Measurements from ENCODE around the gene NHSL1.

NHSL1 gene

DNA sequence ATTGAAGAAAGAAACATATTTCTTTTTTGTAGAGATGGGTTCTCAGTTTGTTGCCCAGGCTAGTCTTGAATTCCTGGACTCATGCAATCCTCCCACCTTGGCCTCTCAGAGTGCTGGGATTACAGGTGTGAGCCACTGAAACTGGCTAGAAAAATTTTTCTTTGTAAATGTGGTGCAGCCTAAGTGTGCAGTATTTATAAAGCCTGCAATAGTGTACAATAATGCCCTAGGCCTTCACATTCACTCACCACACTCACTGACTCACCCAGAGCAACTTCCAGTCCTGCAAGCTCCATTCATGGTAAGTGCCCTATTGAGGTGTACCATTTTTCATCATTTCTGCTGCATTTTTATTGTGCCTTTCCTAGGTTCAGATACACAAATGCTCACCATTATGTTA, 31.4 kb downstream of the NHSL1 start:
- no peak for TF ChIP-seq EZH2phosphoT487 (IDR thresholded peaks at IDR 0.05; ENCODE audit: borderline replicate concordance, low read length)
- TF ChIP-seq, protein P1, sequence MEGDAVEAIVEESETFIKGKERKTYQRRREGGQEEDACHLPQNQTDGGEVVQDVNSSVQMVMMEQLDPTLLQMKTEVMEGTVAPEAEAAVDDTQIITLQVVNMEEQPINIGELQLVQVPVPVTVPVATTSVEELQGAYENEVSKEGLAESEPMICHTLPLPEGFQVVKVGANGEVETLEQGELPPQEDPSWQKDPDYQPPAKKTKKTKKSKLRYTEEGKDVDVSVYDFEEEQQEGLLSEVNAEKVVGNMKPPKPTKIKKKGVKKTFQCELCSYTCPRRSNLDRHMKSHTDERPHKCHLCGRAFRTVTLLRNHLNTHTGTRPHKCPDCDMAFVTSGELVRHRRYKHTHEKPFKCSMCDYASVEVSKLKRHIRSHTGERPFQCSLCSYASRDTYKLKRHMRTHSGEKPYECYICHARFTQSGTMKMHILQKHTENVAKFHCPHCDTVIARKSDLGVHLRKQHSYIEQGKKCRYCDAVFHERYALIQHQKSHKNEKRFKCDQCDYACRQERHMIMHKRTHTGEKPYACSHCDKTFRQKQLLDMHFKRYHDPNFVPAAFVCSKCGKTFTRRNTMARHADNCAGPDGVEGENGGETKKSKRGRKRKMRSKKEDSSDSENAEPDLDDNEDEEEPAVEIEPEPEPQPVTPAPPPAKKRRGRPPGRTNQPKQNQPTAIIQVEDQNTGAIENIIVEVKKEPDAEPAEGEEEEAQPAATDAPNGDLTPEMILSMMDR (IDR thresholded peaks at IDR 0.05; ENCODE audit: low read depth, low read length, poor library complexity, severe bottlenecking) = no peak
- Histone ChIP-seq H3K9me3 (ENCODE audit: control insufficient read depth, insufficient read depth, low read length) (no peaks in the 10 kb centered on the region), H3K36me3 (ENCODE audit: control insufficient read depth, low read length) (no peaks in the 10 kb centered on the region), H3K9me2 (replicated peaks; ENCODE audit: control insufficient read depth, low read length) (no peaks in the 10 kb centered on the region), H4K20me1 (ENCODE audit: control insufficient read depth, insufficient read depth, low read depth, low read length) (no peaks in the 10 kb centered on the region), H3K4me3 (ENCODE audit: low read length) (no peak overlapping the region), H3K4me2 (ENCODE audit: low read length) (no peak overlapping the region), H3K4me1 (ENCODE audit: control insufficient read depth, low read length) (no peaks in the 10 kb centered on the region), H3F3A (ENCODE audit: control insufficient read depth, insufficient read depth) (no peaks in the 10 kb centered on the region), H3K79me2 (ENCODE audit: control insufficient read depth, low read length) (no peaks in the 10 kb centered on the region), H3K27ac (ENCODE audit: low read depth, low read length) (no peak overlapping the region), H3K27me3 (ENCODE audit: control insufficient read depth, low read length) (no peaks in the 10 kb centered on the region)

DNA sequence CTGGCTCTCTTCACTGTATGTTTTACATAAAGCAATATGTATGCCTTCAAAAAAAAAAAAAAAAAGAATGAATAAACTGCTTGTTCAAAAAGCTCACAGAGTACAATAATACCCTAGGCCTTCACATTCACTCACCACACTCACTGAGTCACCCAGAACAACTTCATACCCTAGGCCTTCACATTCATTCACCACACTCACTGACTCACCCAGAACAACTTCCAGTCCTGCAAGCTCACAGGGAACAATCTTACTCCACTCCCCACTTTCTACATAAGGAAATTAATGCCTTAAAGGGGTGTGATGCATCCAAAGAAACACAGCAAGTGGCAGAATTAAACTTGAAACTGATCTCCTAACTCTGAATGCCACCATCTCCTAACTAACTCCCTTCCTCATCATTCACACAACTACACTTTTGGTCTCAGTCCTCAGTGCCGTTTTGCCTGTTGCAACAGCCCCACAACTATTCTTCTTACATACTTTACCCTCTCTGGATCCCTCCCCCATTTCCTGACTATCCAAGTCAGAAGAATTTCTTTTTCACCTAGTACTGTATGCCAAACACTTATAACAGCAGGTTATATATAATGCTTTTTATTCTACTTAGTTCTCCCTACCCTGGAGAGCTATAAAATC, 34.2 kb downstream of the NHSL1 start:
- no peaks in the 10 kb centered on the region for H3K36me3 ChIP-seq (ENCODE audit: control insufficient read depth, low read length)
- TF ChIP-seq EZH2phosphoT487 (IDR thresholded peaks at IDR 0.05; ENCODE audit: borderline replicate concordance, low read length) = no peak
- TF ChIP-seq, protein P1 (IDR thresholded peaks at IDR 0.05; ENCODE audit: low read depth, low read length, poor library complexity, severe bottlenecking) = no peak
- no peak overlapping the region for H3K27ac ChIP-seq (ENCODE audit: low read depth, low read length)
- H3F3A ChIP-seq (ENCODE audit: control insufficient read depth, insufficient read depth) = no peaks in the 10 kb centered on the region
- no peaks in the 10 kb centered on the region for H3K27me3 ChIP-seq (ENCODE audit: control insufficient read depth, low read length)
- H3K4me1 ChIP-seq (ENCODE audit: control insufficient read depth, low read length) = no peaks in the 10 kb centered on the region
- no peak overlapping the region for H3K4me2 ChIP-seq (ENCODE audit: low read length)
- no peaks in the 10 kb centered on the region for H3K9me3 ChIP-seq (ENCODE audit: control insufficient read depth, insufficient read depth, low read length)
- H3K9me2 ChIP-seq (replicated peaks; ENCODE audit: control insufficient read depth, low read length) = no peaks in the 10 kb centered on the region
- H4K20me1 ChIP-seq (ENCODE audit: control insufficient read depth, insufficient read depth, low read depth, low read length) = no peaks in the 10 kb centered on the region
- H3K4me3 ChIP-seq (ENCODE audit: low read length) = no peak overlapping the region
- no peaks in the 10 kb centered on the region for H3K79me2 ChIP-seq (ENCODE audit: control insufficient read depth, low read length)

DNA sequence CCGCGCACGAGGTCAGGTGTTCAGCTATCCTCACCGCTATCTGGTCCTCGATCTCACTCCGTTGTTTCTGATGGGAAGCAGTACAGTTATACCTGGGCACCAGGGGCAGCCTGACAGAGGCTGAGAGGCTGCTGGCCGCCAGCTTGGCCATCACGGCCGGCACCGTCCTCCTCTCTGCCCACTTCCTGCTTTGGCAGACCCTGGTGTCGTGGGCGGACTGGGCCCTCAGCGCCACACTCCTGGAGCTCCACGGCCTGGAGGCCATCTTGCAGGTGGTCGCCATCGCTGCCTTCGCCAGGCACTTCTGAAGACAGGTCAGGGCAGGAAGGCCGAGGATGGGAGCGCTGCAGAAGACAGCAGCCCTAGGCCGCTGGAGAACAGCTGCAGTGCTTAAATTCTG, 35.2 kb downstream of the NHSL1 start:
- no peaks in the 10 kb centered on the region for H3K79me2 ChIP-seq (ENCODE audit: control insufficient read depth, low read length)
- H3K27me3 ChIP-seq (ENCODE audit: control insufficient read depth, low read length) = no peaks in the 10 kb centered on the region
- no peaks in the 10 kb centered on the region for H3K9me2 ChIP-seq (replicated peaks; ENCODE audit: control insufficient read depth, low read length)
- H3K36me3 ChIP-seq (ENCODE audit: control insufficient read depth, low read length) = no peaks in the 10 kb centered on the region
- no peaks in the 10 kb centered on the region for H4K20me1 ChIP-seq (ENCODE audit: control insufficient read depth, insufficient read depth, low read depth, low read length)
- H3K4me1 ChIP-seq (ENCODE audit: control insufficient read depth, low read length) = no peaks in the 10 kb centered on the region
- H3K4me3 ChIP-seq (ENCODE audit: low read length) = no peak overlapping the region
- no peak for TF ChIP-seq EZH2phosphoT487 (IDR thresholded peaks at IDR 0.05; ENCODE audit: borderline replicate concordance, low read length)
- H3F3A ChIP-seq (ENCODE audit: control insufficient read depth, insufficient read depth) = no peaks in the 10 kb centered on the region
- no peak overlapping the region for H3K4me2 ChIP-seq (ENCODE audit: low read length)
- no peak overlapping the region for H3K27ac ChIP-seq (ENCODE audit: low read depth, low read length)
- no peaks in the 10 kb centered on the region for H3K9me3 ChIP-seq (ENCODE audit: control insufficient read depth, insufficient read depth, low read length)

DNA sequence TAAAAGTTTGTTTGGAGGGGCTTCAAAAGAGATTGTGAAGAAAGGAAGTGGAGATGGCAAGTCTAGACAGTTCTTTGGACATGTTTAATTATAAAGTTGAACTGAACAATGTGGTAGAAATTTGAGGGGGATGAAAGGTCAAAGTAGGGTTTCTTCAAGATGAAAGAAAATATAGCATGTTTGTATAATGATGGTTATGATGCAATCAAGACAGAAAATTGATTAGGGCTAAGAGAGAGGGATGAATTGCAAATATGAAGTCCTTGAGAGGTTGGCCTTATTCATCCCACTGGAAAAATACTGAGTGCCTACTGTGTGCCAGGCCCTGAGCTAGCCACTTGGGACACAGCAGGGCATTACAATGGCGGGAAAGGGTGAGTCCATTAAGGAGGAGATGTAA, 37.6 kb downstream of the NHSL1 start:
- no peaks in the 10 kb centered on the region for H4K20me1 ChIP-seq (ENCODE audit: control insufficient read depth, insufficient read depth, low read depth, low read length)
- TF ChIP-seq EZH2phosphoT487 (IDR thresholded peaks at IDR 0.05; ENCODE audit: borderline replicate concordance, low read length) = no peak
- TF ChIP-seq, protein P1 (IDR thresholded peaks at IDR 0.05; ENCODE audit: low read depth, low read length, poor library complexity, severe bottlenecking) = no peak
- H3K9me3 ChIP-seq (ENCODE audit: control insufficient read depth, insufficient read depth, low read length) = no peaks in the 10 kb centered on the region
- no peak overlapping the region for H3K4me3 ChIP-seq (ENCODE audit: low read length)
- H3K4me1 ChIP-seq (ENCODE audit: control insufficient read depth, low read length) = peaks cover 6% of the 10 kb centered on the region
- H3K36me3 ChIP-seq (ENCODE audit: control insufficient read depth, low read length) = no peaks in the 10 kb centered on the region
- no peaks in the 10 kb centered on the region for H3K9me2 ChIP-seq (replicated peaks; ENCODE audit: control insufficient read depth, low read length)
- no peak overlapping the region for H3K27ac ChIP-seq (ENCODE audit: low read depth, low read length)
- H3K79me2 ChIP-seq (ENCODE audit: control insufficient read depth, low read length) = no peaks in the 10 kb centered on the region
- no peak overlapping the region for H3K4me2 ChIP-seq (ENCODE audit: low read length)
- H3F3A ChIP-seq (ENCODE audit: control insufficient read depth, insufficient read depth) = no peaks in the 10 kb centered on the region
- H3K27me3 ChIP-seq (ENCODE audit: control insufficient read depth, low read length) = no peaks in the 10 kb centered on the region
